ENCODE results near the gene PLEK. TPM values are rescaled to one million over a fixed set of nuclear protein-coding genes. Genes with fewer than 3 reads are reported as not detected.
A peak's percentile ranks its signal among the peaks of the same experiment; 100 is the strongest.
"Not testable (repeated sequence)": the region's sequence is repeated elsewhere in the genome, so short reads cannot be mapped to it uniquely, and the experiment has no call there.

PLEK gene
- total RNA-seq, 1 donor from 2014 or later = 4.1 TPM

DNA sequence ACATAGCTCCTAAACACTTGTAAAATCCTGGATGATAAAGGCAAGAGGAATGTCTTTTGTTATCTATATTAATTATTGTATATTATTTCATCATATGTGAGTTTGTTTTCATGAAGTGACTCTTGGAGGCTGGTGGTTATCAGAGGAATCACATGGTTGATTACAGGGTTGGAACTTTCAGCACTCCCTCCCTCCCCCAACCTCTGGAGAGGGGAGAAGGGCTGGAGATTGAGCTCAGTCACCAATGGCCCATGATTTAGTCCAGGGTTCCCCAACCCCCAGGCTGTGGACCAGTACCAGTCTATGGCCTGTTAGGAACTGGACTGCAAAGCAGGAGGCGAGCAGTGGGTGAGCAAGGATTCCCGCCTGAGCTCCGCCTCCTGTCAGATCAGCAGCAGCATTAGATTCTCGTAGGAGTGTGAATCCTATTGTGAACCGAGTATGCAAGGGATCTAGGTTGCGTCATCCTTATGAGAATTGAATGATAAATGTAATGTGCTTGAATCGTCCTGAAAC, 64.3 kb downstream of the PLEK start:
- DNase-seq (no peak), ATAC-seq (no peak)
- intact Hi-C loops (cut with micrococcal nuclease) = no loop called here

DNA sequence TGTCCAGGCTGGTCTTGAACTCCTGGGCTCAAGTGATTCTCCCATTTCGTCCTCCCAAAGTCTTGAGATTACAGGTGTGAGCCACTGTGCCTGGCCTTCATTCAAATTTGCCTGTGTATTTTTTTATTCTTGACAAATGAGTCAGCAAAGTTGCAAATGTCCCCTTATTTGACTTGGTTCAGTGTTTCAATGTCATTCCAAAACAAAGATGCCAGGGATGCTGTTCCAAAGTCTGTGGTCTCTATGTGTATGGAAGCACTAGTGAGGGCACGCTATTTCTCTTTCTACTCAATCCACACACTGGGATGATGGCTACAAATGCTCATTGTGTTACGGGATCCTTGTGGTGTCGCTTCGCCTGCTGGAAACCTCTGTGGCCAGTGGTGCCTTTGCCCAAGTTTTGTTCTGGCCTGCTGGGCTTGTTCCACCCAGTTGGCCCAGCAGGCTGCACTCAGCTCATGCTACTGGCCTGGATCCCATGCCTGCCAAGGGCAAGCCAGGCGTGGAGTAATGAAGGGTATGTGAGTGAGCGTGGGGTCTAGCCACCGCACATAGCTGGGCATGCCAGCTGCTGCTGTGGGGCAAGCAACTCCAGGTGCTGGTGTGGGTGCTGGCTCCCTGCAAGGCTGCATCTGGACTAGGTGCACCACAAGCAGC, 66.4 kb downstream of the PLEK start:
- intact Hi-C loops (cut with micrococcal nuclease) = no loop called here
- peak; percentile 39 for DNase-seq
- peak; percentile 33 for ATAC-seq

DNA sequence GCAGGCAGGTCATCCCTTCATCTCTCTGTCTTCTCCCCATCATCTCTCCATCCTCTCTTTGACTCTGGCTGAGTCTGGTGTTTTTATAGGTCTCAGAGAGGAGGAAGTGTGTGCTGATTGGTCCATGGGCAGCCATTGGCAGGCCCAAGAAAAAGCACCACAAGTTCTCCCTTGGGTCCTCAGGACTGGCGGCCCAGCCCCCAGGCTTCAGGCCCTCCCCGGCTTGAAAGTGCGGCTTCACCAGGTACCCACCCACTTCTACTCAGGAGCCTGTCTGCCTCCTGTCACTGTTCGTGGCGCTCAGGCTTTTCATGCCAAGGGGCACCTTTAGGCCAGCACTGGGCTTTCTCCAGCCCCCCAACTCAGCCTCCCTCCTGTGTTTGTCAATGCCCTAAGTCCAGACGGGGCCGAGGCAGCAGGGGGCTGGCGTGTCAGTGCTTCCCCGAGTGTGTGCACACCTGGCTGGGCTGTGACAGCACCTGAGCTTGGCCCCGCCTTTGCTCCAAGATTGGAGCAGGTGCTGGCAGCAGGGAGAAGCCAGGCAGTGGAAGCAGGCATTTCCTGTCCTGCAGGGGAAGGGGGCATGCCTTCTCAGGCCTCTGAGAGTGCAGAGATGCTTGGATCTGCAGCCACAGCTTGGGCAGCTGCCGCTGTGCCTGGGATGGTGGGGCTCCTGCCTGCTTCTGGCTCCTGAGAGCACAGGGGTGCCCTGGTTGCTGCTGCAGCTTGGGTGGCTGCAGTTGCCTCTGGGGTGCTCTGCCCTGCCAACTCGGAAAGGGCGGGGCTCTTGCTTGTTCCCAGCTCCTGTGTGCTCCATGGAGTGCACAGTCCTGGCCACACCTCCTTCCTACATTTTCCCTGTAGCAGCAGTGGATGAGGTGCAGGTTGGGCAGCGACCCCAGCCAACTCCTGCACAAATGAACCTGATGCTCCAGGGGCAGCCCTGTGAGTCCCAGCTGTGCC, 67.9 kb downstream of the PLEK start:
- ATAC-seq = no peak
- intact Hi-C loops (cut with micrococcal nuclease) = no loop called here
- DNase-seq = no peak

DNA sequence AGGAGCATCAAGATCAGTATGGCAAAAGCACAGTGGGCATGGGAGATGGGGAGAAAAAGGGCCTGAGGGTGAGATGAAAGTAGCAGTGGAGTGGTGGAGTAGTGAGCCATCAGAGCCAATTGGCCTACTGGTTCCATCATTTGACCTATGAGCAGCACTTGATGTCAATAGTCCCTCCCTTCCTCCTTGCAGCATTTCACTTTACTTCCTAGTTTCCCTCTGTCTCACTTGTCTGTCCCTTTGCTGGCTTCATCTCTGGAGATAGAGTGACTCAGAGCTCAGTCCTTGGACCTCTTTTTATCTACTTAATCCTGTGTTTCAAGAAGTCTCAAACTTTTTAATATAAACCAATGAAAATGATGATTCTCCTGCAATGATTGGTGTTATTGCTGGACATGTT, 69.9 kb downstream of the PLEK start:
- no peak for ATAC-seq
- intact Hi-C loops (cut with micrococcal nuclease) = no loop called here

DNA sequence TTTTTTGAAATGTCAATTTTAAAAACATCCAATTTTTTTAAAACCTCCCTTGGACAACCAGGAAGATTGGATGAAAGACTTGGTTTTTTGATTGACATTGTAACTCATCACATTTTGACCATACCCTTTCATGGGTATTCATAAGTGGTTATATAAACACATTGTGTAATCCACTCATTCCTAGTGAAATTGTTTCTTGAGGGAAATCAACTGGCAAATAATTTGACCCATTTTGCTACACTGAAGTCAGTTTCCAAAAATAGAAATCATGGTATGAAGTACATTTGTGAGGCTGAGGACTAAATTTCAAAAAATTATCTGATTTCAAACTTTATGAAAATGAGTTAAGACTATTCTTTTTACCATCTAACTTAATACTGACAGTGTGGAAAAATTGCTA, 70.5 kb downstream of the PLEK start:
- intact Hi-C loops (cut with micrococcal nuclease) = no loop called here
- ATAC-seq (peak; percentile 13), DNase-seq (no peak)

More for the DNA sequence above, 69.9 kb downstream of the PLEK start:
- no peak for DNase-seq

DNA sequence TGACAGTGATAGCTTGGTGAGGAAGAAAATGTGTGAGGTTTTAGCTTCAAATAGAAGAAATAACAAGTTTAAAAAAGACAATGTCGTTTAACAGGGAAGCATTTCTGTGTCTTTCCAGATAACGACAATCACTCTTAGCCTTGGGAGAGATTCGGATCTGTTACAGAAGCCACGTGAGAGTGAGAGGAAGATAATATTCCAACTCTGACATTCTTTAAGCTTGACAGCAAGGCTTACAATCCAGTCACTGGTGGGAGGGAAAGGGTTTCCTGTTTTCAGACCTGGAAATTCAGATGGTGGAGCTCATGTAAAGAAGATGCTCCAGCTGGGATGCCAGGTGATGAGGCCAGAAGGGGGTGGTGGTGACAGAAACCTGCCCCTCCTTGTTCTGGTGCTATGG, 71.2 kb downstream of the PLEK start:
- DNase-seq = no peak
- no peak for ATAC-seq
- intact Hi-C loops (cut with micrococcal nuclease) = no loop called here

DNA sequence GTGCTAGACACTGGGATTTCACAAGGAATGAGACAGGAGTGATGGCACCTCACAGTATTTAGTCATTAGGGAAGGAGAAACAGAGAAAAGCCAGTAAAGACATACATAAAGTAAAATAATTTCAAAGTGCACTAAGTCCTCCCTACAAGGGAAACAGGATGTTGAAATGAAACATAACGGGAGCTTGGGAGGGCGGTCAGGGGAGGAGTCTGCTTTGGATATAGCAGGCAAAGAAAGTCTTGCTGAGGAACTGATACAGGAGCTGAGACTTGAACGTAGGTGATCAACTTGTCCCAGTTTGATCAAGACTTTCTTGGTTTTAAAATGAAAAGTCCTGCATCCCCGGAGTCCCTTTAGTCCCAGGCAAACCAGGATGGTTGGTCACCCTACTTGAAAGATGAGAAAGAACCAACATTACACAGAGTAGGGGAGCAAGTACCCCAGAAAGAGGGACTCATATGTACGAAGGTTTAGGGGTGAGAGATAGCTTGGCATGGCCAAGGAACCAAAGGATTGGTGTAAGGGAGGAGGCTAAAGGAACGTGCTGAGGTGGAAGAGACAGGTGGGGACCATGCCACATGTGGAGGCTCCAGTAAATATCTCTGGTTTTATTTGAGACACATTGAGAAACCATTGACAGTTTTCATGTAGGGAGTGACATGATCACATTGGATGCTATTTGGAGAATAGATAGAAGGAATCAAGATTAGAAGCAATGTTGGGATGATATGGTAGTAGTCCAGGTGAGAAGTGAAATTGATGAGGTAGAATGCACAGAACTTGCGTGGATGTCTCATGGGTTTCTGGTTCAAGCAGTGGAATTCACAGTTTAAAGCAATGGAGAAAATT, 73.6 kb downstream of the PLEK start:
- intact Hi-C loops (cut with micrococcal nuclease) = no loop called here
- DNase-seq (no peak), ATAC-seq (no peak)

DNA sequence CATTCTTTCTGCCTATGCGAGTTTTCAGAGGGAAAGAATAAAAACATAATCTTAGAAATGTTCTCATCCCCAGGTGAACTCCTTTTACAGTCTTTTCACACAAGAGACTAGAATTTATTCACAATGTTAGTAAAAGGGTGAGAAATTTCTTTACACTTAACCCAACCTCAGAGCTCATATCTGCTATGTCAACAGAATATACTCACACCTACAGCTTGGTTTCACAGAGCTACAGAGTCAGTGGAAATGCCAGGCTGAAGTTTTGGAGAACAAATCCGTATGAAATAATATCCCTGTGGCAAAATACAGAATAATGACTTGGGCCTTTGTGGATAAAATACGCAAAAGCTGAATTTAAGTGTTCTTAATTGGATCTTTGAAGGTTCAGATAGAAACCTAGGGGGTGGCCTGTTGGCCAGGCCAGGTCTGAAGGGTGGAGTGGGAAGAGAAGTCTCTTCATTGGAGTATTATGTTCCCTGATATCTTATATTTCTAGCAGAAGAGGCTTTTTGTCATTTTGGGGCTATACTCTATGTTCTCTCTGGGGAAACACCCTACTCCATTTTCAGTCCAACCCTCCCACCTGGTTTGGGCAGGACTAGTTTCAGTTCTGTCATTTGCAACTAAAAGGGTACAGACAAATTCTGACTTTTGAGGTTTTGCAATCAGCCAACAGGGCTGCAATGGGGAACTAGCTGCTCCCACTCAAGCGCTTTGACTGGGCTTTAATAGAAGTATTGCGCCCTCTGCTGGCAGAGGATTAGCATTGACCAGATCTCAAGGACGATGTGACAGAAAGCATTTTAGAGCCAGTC, 76.3 kb downstream of the PLEK start:
- ATAC-seq = peak; percentile 90
- DNase-seq = peak; percentile 63
- intact Hi-C loops (cut with micrococcal nuclease) = loop anchor here (5.0 to 10.0 kb wide), 2 partner anchors 79 to 247 kb away; no protein-coding TSS in a partner anchor

DNA sequence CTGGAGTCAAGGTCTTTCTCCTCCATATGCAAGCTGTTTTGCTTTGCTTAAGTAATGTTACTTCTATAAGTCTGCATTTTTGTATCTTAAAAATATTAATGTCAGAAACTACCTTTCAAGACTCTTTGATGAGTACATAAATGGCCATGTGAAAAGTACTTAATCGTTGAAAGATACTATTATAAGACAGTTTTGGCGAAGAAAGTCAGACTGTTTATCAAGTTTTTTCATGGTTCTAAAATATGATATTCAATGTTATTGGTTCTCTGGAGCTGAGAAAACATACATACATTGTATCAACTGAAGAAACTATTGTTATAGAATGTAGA, 76.9 kb downstream of the PLEK start:
- DNase-seq = no peak
- intact Hi-C loops (cut with micrococcal nuclease) = loop anchor here (5.0 to 10.0 kb wide), 2 partner anchors 80 to 247 kb away; no protein-coding TSS in a partner anchor
- ATAC-seq = no peak

DNA sequence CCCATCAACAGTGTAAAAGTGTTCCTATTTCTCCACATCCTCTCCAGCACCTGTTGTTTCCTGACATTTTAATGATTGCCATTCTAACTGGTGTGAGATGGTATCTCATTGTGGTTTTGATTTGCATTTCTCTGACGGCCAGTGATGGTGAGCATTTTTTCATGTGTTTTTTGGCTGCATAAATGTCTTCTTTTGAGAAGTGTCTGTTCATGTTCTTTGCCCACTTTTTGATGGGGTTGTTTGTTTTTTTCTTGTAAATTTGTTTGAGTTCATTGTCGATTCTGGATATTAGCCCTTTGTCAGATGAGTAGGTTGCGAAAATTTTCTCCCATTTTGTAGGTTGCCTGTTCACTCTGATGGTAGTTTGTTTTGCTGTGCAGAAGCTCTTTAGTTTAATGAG, 81.3 kb downstream of the PLEK start:
- intact Hi-C loops (cut with micrococcal nuclease) = loop anchor here (10.0 kb wide), 1 partner anchor 252 kb away; no protein-coding TSS in a partner anchor
- DNase-seq, ATAC-seq: not testable (repeated sequence)

Other genes with a start within 250 kb of the PLEK start
- 7.4 TPM for gene PNO1, start 207.4 kb upstream of the PLEK start, total RNA-seq
- gene PPP3R1, start 112.8 kb upstream of the PLEK start, total RNA-seq = 38.5 TPM
- 11.1 TPM for gene CNRIP1, start 45.3 kb upstream of the PLEK start, total RNA-seq
- gene FBXO48, start 102.0 kb downstream of the PLEK start, total RNA-seq = 0.92 TPM
- 3.9 TPM for gene APLF, start 102.3 kb downstream of the PLEK start, total RNA-seq

Data from left ventricle myocardium superior (tissue), 1 donor.